CD4-positive, alpha-beta memory T cell (primary cell): ENCODE measurements around the gene PPP2R1A. TPM values are rescaled to one million over a fixed set of nuclear protein-coding genes. Genes with fewer than 3 reads are reported as not detected.

Experiments
- CTCF ChIA-PET: fragments of 350-600 bp; sonication (Branson Sonifier 250); formaldehyde crosslinking; loops from one replicate; lab custom pipeline; 2021; ENCODE audit warnings: inconsistent platforms; ENCODE audit not compliant: partially characterized antibody; lab: Charles Lee
- POLR2A ChIA-PET: fragments of 350-600 bp; sonication (Branson Sonifier 250); formaldehyde crosslinking; loops from one replicate; lab custom pipeline; 2021; ENCODE audit not compliant: partially characterized antibody; lab: Charles Lee
- DNase-seq, 5 donors: peaks; one replicate each; pipeline versions ENCODE4 v3.0.0 to v3.0.0-alpha.2; 2020 to 2022; ENCODE audit warnings: mixed read lengths in 1 of 5
- H3K27ac ChIP-seq: one replicate; pipeline ENCODE4 v1.7.0; 2013; ENCODE audit warnings: low read depth, low read length
- H3K27me3 ChIP-seq: 2 replicates; pipeline ENCODE4 v1.7.0; 2013; ENCODE audit warnings: mild to moderate bottlenecking, low read length, moderate library complexity; ENCODE audit not compliant: insufficient read depth
- H3K36me3 ChIP-seq: 2 replicates; pipeline ENCODE4 v1.7.0; 2013; ENCODE audit warnings: mild to moderate bottlenecking, low read length, moderate library complexity; ENCODE audit not compliant: insufficient read depth
- H3K4me1 ChIP-seq: 2 replicates; pipeline ENCODE4 v1.7.0; 2013; ENCODE audit warnings: mild to moderate bottlenecking, low read length, moderate library complexity; ENCODE audit not compliant: insufficient read depth
- H3K4me3 ChIP-seq, 2 donors: one replicate each; pipeline ENCODE4 v1.7.0; 2013; ENCODE audit warnings: low read length in 2 of 2, mild to moderate bottlenecking in 1 of 2
- H3K9me3 ChIP-seq, 2 donors: one replicate each; pipeline ENCODE4 v1.7.0; 2013; ENCODE audit warnings: low read length in 2 of 2, control low read depth in 1 of 2; ENCODE audit not compliant: control insufficient read depth in 1 of 2
- H3K27ac Mint-ChIP-seq, 7 donors: one replicate each; pipeline ENCODE4 v1.8.0; 2020 to 2021; ENCODE audit warnings: mixed read lengths in 7 of 7, mild to moderate bottlenecking in 6 of 7, inconsistent platforms in 3 of 7, moderate library complexity in 3 of 7
- H3K27me3 Mint-ChIP-seq, 2 donors: one replicate each; pipeline ENCODE4 v1.8.0; 2020 to 2021; ENCODE audit warnings: mixed read lengths in 2 of 2
- H3K36me3 Mint-ChIP-seq, 2 donors: one replicate each; pipeline ENCODE4 v1.8.0; 2020 to 2021; ENCODE audit warnings: mixed read lengths in 2 of 2, inconsistent platforms in 1 of 2, mild to moderate bottlenecking in 1 of 2
- H3K4me1 Mint-ChIP-seq, 4 donors: one replicate each; pipeline ENCODE4 v1.8.0; 2020 to 2021; ENCODE audit warnings: mixed read lengths in 4 of 4, mild to moderate bottlenecking in 1 of 4
- H3K4me3 Mint-ChIP-seq, 8 donors: one replicate each; pipeline ENCODE4 v1.8.0; 2020 to 2021; ENCODE audit warnings: mixed read lengths in 8 of 8, mild to moderate bottlenecking in 7 of 8, moderate library complexity in 6 of 8, inconsistent platforms in 3 of 8
- H3K9me3 Mint-ChIP-seq, 8 donors: one replicate each; pipeline ENCODE4 v1.8.0; 2020 to 2021; ENCODE audit warnings: mixed read lengths in 8 of 8, mild to moderate bottlenecking in 5 of 8, inconsistent platforms in 3 of 8, moderate library complexity in 1 of 8
- intact Hi-C: fragments of 100-400 bp; cut with micrococcal nuclease; formaldehyde crosslinking; loops from one replicate; pipeline ENCODE4 v1.15.1; 2023
- polyA plus RNA-seq, 2 donors: library from polyadenylated mRNA; unstranded; fragments of 300-500 nt; fragmentation: Illumina TruSeq; gene quantifications; one replicate each; pipeline ENCODE4 v1.2.3, GENCODE V29; 2021
- total RNA-seq, 2 experiments: library from RNA; stranded (reverse); gene quantifications; one replicate each; pipeline ENCODE4 v1.2.3, GENCODE V29; 2021

PPP2R1A gene
- 100 to 1,000 TPM; 166 to 175 TPM for total RNA-seq
- polyA plus RNA-seq: 100 to 1,000 TPM; 179 to 185 TPM

GRCh38 chr19:52189735-52190486 lies at the start of gene PPP2R1A:
Gene PPP2R1A, plus strand, starts transcription at chr19:52190052. Its CDS starts 45 bp downstream, at chr19:52190097.
- Histone ChIP-seq H3K9me3 (no peaks in the 10 kb centered on the region), H3K27me3 (no peaks in the 10 kb centered on the region), H3K4me3 (peak within 1 kb of the TSS; percentile 75 to 87), H3K27ac (peak within 1 kb of the TSS; percentile 93), H3K36me3 (peaks cover 15% of the 10 kb centered on the region), H3K4me1 (peaks cover 53% of the 10 kb centered on the region)
- peak; percentile 97 to 100 (median 99) for DNase-seq
- POLR2A ChIA-PET: interaction anchor here (0.7 to 3.4 kb wide), 23 partner anchors 8 to 1331 kb away, joined by 3 to 67 read pairs (median 4); partner anchors contain the start of genes ZNF432, ZNF613, ZNF615 and ZNF616
- peak within 1 kb of the TSS; percentile 92 to 100 (median 99) for H3K27ac Mint-ChIP-seq
- no peaks in the 10 kb centered on the region for H3K27me3 Mint-ChIP-seq
- H3K36me3 Mint-ChIP-seq: peaks cover 19 to 28% of the 10 kb centered on the region in 2 donors
- H3K9me3 Mint-ChIP-seq: peaks cover 0 to 2% (median 0%) of the 10 kb centered on the region in 8 donors
- CTCF ChIA-PET: interaction anchor here (0.6 to 1.7 kb wide), 8 partner anchors 8 to 52 kb away, joined by 3 to 9 read pairs (median 6); partner anchors contain the start of gene ZNF616
- intact Hi-C loops: loop anchor here (1.0 to 5.0 kb wide), 6 partner anchors 19 to 913 kb away; partner anchors contain the start of genes ZNF160, ZNF766, ZNF836 and ZNF841
- H3K4me3 Mint-ChIP-seq: peak within 1 kb of the TSS; percentile 94 to 99 (median 98)
- H3K4me1 Mint-ChIP-seq: peaks cover 34 to 58% (median 43%) of the 10 kb centered on the region in 4 donors

- Histone ChIP-seq H3K27me3 (no peaks in the 10 kb centered on the region), H3K4me1 (peaks cover 18% of the 10 kb centered on the region), H3K4me3 (no peak overlapping the region), H3K9me3 (no peaks in the 10 kb centered on the region), H3K27ac (no peak overlapping the region), H3K36me3 (no peaks in the 10 kb centered on the region)
- no peak for DNase-seq
- peaks cover 3 to 12% of the 10 kb centered on the region in 2 donors for H3K36me3 Mint-ChIP-seq
- peaks cover 0 to 45% (median 12%) of the 10 kb centered on the region in 8 donors for H3K9me3 Mint-ChIP-seq
- no peaks in the 10 kb centered on the region for H3K27me3 Mint-ChIP-seq
- peaks cover 19 to 34% (median 27%) of the 10 kb centered on the region in 4 donors for H3K4me1 Mint-ChIP-seq
- H3K27ac Mint-ChIP-seq: peak overlapping the region in 6 of 7 donors; percentile 36 to 91 (median 73)
- ChIA-PET POLR2A (interaction anchor here (0.5 to 4.2 kb wide), 6 partner anchors 19 to 678 kb away, joined by 3 to 40 read pairs (median 14); partner anchors contain the start of genes PPP2R1A, ZNF432 and ZNF836), CTCF (interaction anchor here (1.3 to 5.4 kb wide), 3 partner anchors 31 to 96 kb away, joined by 3 to 68 read pairs (median 17); partner anchors contain the start of gene ZNF836)
- intact Hi-C loops: loop anchor here (2.0 kb wide), 2 partner anchors 92 to 214 kb away; partner anchors contain the start of genes ZNF432 and ZNF613
- H3K4me3 Mint-ChIP-seq: peak overlapping the region in 2 of 8 donors; percentile 51 to 59
Measured at GRCh38 chr19:52141203-52141602, 48.6 kb upstream of the PPP2R1A start.

DNA sequence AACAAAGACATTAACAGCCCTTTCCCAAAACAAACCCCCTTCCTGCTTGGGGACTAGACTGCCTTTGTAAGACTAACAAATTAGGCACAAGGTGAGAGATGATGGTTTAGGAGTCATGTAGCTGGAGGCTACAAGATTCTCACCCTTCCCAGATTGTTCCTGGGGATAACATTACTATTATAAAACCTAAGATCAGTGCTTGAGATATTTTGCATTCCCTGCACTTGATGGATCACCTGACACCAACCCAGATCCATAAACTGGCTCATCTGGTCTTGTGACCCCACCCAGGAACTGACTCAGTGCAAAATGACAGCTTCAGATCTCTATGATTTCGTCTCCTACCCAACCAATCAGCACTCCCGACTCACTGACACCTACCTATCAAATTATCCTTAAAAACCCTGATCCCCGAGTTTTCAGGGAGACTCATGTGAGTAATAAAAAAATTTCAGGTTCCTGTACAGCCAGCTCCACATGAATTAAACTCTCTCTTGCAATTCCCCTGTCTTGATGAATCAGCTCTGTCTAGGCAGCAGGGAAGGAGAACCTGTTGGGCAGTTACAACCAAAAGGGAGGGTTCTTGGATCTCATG lies 47.8 kb upstream of the PPP2R1A start:
- ChIA-PET POLR2A (interaction anchor here (1.3 to 4.2 kb wide), 2 partner anchors 29 to 48 kb away, joined by 3 to 40 read pairs; partner anchors contain the start of genes PPP2R1A and ZNF836), CTCF (interaction anchor here (1.3 kb wide), 1 partner anchor 47 kb away, joined by 3 read pairs; no protein-coding TSS in a partner anchor)
- peaks cover 0 to 49% (median 19%) of the 10 kb centered on the region in 8 donors for H3K9me3 Mint-ChIP-seq

GRCh38 chr19:52148256-52148655 lies 41.6 kb upstream of the PPP2R1A start:
- no peak overlapping the region for H3K4me3 Mint-ChIP-seq
- H3K27me3 Mint-ChIP-seq: no peaks in the 10 kb centered on the region
- intact Hi-C loops: no loop called here
- CTCF ChIA-PET: no interaction called here
- H3K27ac ChIP-seq: no peak overlapping the region
- no peak for DNase-seq
- peaks cover 0 to 4% of the 10 kb centered on the region in 2 donors for H3K9me3 ChIP-seq
- H3K4me1 ChIP-seq: no peaks in the 10 kb centered on the region
- no peaks in the 10 kb centered on the region for H3K36me3 ChIP-seq
- H3K36me3 Mint-ChIP-seq: peaks cover 19 to 23% of the 10 kb centered on the region in 2 donors
- no peak overlapping the region for H3K27ac Mint-ChIP-seq
- POLR2A ChIA-PET: no interaction called here
- H3K4me1 Mint-ChIP-seq: peaks cover 0 to 1% (median 0%) of the 10 kb centered on the region in 4 donors
- no peak overlapping the region for H3K4me3 ChIP-seq
- no peaks in the 10 kb centered on the region for H3K27me3 ChIP-seq
- peaks cover 3 to 82% (median 50%) of the 10 kb centered on the region in 8 donors for H3K9me3 Mint-ChIP-seq

More for the DNA sequence above, 47.8 kb upstream of the PPP2R1A start:
- H3K4me3 ChIP-seq: no peak overlapping the region
- H3K27ac Mint-ChIP-seq: peak overlapping the region in 2 of 7 donors; percentile 64 to 78
- no peaks in the 10 kb centered on the region for H3K27me3 Mint-ChIP-seq
- peak overlapping the region in 1 of 8 donors; percentile 48 for H3K4me3 Mint-ChIP-seq
- peaks cover 18% of the 10 kb centered on the region for H3K4me1 ChIP-seq
- H3K27ac ChIP-seq: no peak overlapping the region
- intact Hi-C loops: no loop called here
- H3K9me3 ChIP-seq: no peaks in the 10 kb centered on the region
- H3K27me3 ChIP-seq: no peaks in the 10 kb centered on the region
- peaks cover 3 to 14% of the 10 kb centered on the region in 2 donors for H3K36me3 Mint-ChIP-seq
- peaks cover 16 to 34% (median 25%) of the 10 kb centered on the region in 4 donors for H3K4me1 Mint-ChIP-seq
- no peak for DNase-seq
- H3K36me3 ChIP-seq: no peaks in the 10 kb centered on the region

DNA sequence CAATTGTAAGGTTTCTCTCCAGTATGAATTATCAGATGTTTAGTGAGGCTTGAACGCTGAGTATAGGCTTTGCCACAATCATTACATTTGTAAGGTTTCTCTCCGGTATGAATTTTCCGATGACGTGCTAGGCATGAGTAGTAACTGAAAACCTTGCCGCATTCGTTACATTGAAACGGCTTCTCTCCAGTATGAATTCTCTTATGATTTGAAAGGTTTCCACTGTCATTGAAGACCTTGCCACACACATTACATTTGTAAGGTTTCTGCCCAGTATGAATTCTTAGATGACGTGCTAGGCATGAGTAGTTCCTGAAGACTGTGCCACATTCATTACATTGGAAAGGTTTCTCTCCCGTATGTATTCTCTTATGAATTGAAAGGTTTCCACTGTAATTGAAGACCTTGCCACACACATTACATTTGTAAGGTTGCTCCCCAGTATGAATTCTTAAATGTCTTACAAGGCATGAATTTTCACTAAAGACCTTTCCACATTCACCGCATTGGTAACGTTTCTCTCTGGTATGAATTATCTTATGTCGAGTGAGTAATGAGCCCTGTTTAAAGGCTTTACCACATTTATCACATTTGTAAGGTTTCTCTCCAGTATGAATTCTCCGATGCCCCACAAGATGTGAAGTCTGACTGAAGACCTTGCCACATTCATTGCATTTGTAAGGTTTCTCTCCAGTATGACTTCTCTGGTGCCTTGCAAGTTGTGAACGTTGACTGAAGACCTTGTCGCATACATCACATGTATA lies 34.1 kb upstream of the PPP2R1A start:
- peak overlapping the region in 1 of 2 donors; percentile 17 for H3K4me3 ChIP-seq
- Mint-ChIP-seq H3K36me3 (peaks cover 72 to 80% of the 10 kb centered on the region in 2 donors), H3K27me3 (no peaks in the 10 kb centered on the region), H3K4me3 (peak overlapping the region in 1 of 8 donors; percentile 5), H3K27ac (no peak overlapping the region), H3K9me3 (peaks cover 8 to 99% (median 86%) of the 10 kb centered on the region in 8 donors), H3K4me1 (peaks cover 0 to 4% (median under 1%) of the 10 kb centered on the region in 4 donors)
- intact Hi-C loops: no loop called here
- H3K4me1 ChIP-seq: no peaks in the 10 kb centered on the region
- H3K9me3 ChIP-seq: peaks cover 23 to 54% of the 10 kb centered on the region in 2 donors
- DNase-seq: no peak
- ChIA-PET POLR2A (no interaction called here), CTCF (no interaction called here)
- no peak overlapping the region for H3K27ac ChIP-seq
- H3K36me3 ChIP-seq: peaks cover 28% of the 10 kb centered on the region
- no peaks in the 10 kb centered on the region for H3K27me3 ChIP-seq

GRCh38 chr19:52170304-52170703 lies 19.5 kb upstream of the PPP2R1A start:
- Histone ChIP-seq H3K36me3 (peaks cover 13% of the 10 kb centered on the region), H3K4me1 (peaks cover 25% of the 10 kb centered on the region), H3K9me3 (no peaks in the 10 kb centered on the region), H3K27ac (peak overlapping the region; percentile 80), H3K27me3 (no peaks in the 10 kb centered on the region), H3K4me3 (peak overlapping the region; percentile 90 to 93)
- DNase-seq: no peak
- Mint-ChIP-seq H3K9me3 (peaks cover 0 to 11% (median 3%) of the 10 kb centered on the region in 8 donors), H3K4me1 (peaks cover 23 to 39% (median 35%) of the 10 kb centered on the region in 4 donors), H3K27me3 (no peaks in the 10 kb centered on the region), H3K4me3 (peak overlapping the region; percentile 89 to 99 (median 96)), H3K27ac (peak overlapping the region; percentile 83 to 97 (median 97)), H3K36me3 (peaks cover 41 to 44% of the 10 kb centered on the region in 2 donors)
- intact Hi-C loops: loop anchor here (2.0 kb wide), 1 partner anchor 520 kb away; no protein-coding TSS in a partner anchor
- POLR2A ChIA-PET: interaction anchor here (1.9 to 4.2 kb wide), 3 partner anchors 20 to 34 kb away, joined by 4 to 67 read pairs (median 20); partner anchors contain the start of genes PPP2R1A and ZNF616
- CTCF ChIA-PET: interaction anchor here (2.6 kb wide), 1 partner anchor 31 kb away, joined by 17 read pairs; the partner anchor contains the start of gene ZNF616
